HG03159 (cell line): ENCODE measurements around the gene DRD1.
A peak's percentile ranks its signal among the peaks of the same experiment; 100 is the strongest.

Experiments
- ATAC-seq: cut with Tn5 transposase; IDR thresholded peaks from one replicate; pipeline ENCODE4 v1.9.1; 2021; ENCODE audit warnings: mild to moderate bottlenecking, moderate library complexity; ENCODE audit not compliant: unreplicated experiment

Gene DRD1

GRCh38 chr5:175444060-175444904 lies at the start of gene DRD1:
Gene DRD1 (minus strand): TSS chr5:175444182. CDS start chr5:175443099, 1,083 bp downstream.
- ATAC-seq, result no peak

DNA sequence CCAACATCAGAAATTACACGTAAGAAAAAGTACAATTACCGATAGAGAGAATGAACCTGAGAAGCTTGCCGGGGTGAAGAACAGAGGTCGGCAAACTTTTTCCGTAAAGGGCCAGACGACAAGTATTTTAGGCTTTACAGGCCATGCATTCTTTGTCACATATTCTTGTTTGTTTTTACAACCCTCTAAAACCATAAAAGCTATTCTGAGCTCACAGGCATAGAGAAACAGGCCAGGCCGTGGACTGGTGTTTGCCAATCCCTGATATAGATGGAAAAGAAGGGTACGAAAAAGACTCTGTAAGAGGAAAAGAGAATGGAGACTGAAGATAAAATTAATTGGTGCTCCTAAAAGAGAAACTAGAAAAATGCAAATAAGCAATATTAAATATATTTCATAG lies 49.7 kb upstream of the DRD1 start:
- ATAC-seq, result no peak

- no peak for ATAC-seq
Measured at GRCh38 chr5:175493260-175493659, 49.3 kb upstream of the DRD1 start.

DNA sequence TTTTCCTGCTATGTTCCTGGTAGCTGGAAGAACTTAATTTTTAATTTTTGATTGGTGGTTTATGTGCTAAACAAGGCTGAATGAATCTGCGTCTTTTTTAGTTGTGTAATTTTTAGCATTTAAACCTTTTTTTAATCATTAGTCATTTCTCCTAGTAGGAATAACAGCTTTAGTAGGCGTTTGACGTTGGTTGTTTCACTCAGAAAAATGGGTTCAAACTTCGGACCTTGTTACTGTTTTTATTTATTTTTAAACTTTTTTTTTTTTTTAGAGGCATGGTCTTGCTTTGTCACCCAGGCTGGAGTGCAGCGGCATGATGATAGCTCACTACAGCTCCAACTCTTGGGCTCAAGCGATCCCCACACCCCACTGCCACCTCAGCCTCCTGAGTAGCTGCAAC lies 47.2 kb upstream of the DRD1 start:
- ATAC-seq, result no peak

GRCh38 chr5:175489693-175490443 lies 45.9 kb upstream of the DRD1 start:
- ATAC-seq, result no peak

GRCh38 chr5:175487514-175488222 lies 43.7 kb upstream of the DRD1 start:
- ATAC-seq, result no peak

- ATAC-seq, result no peak
Measured at GRCh38 chr5:175485631-175486030, 41.6 kb upstream of the DRD1 start.

GRCh38 chr5:175484829-175485228 lies 40.8 kb upstream of the DRD1 start:
- ATAC-seq, result no peak

GRCh38 chr5:175484322-175484721 lies 40.3 kb upstream of the DRD1 start:
- ATAC-seq, result no peak

DNA sequence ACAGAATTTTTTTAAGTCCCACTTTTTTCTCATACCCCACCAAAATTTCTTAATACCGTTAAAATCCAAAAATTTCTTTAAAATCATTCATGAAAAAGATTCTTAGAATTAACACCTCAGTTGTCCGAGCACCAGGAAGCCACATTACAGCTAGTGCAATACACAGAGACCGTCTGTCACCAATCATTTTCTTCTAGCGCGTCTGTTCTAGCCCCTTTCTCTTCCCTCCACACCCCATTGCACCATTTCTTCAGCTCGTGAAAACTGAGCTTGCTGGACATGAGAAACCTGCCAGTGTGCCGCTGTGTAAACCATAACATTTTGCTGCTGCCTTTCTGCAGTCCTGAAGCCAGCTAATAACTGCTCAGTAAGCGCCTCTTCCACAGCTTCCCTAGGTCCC lies 39.4 kb upstream of the DRD1 start:
- ATAC-seq, result no peak

- ATAC-seq, result peak; percentile 7
Measured at GRCh38 chr5:175479125-175479881, 35.3 kb upstream of the DRD1 start.

DNA sequence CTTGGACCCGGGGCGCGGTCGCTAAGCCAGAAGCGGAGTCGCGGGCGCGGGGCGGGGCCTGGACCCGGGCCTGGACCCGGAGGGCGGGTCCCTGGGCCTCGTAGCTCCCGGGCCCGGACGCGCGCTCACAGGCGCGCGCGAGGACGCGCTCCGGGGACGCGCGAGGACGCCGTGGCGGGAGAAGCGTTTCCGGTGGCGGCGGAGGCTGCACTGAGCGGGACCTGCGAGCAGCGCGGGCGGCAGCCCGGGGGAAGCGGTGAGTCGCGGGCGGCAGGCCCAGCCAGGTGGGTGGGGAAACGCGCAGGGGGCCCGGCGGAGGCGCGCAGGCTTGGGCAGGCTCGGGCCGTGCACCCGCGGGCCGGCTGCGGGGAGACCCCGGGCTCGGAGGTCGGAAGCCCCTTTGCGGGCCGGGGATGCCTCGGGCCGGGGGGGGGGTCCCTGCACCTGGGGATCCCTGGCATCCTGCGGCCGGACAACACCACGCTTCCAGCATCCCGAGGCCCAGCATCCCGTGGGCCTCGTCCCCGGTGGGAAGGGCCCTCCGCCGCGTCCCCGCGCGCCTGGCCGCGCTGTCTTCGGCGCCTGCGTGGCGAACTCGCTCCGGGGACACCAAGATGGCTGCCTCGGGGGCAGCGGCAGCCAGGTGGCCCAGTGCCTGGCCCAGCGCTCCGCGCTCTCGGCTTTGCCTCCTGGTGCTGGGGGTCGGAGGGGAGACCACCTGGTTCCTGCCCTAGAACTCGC lies 34.6 kb upstream of the DRD1 start, which contains the start of gene SFXN1:
SFXN1 (plus strand) TSS at position 177 of the 741 bp plus-strand sequence. CDS start 13,544 bp downstream, outside the sequence.
- ATAC-seq, result peak; percentile 92

DNA sequence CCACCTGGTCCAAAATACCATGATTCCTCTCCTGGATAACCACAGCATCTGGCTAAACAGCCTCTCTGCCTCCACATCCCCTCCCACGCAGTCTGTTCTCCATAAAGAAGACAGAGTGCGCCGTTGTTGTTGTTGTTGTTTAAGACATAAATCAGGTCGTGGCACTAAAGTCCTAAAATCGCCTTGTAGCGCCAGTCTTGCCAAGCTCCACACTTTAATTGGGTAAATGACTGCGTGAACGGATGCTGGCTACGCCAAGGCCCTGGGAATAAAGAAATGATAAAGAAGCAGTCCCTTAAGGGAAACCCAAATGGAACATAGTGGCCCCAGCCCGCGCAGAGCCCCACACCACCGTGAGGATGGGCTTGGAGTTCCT lies 34.0 kb upstream of the DRD1 start:
- no peak for ATAC-seq

- no peak for ATAC-seq
Measured at GRCh38 chr5:175477440-175477839, 33.5 kb upstream of the DRD1 start.

DNA sequence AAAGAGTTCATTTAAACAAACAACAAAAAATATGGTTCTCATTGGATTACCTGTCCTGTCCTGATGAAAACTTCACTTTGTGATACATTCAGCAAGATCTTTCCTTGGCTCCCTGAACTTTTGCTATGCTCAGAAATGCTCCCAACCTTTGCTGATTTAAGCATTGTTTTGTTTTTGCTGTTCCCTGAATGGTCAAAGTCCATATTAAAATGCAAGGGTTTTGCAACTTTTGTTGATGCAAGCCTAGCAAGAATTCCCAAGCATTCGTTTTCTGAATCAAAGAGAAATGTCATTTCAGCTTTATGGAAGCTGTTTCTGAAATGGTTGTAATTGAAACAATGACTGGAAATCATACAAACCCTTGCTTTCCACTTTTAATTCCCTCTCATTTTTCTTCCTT lies 31.3 kb upstream of the DRD1 start:
- ATAC-seq, result no peak

DNA sequence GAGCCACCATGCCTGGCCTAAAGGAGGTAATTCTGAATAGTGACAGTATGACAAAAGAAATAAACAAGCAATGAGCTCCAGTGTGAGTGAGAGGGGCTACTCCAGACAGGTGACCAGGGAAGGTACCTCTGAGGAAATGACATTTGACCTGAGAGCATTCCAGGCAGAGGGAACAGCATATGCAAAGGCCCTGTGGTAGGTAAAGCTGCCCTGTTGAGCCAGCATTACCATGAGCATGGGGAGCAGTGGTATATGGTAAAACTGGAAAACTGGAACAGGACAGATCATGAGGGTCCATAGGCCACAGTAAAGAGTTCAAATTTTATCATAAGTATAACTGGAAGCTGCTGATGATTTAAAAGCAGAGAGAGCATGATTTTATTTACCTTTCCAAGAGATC lies 28.4 kb upstream of the DRD1 start:
- ATAC-seq, result no peak

DNA sequence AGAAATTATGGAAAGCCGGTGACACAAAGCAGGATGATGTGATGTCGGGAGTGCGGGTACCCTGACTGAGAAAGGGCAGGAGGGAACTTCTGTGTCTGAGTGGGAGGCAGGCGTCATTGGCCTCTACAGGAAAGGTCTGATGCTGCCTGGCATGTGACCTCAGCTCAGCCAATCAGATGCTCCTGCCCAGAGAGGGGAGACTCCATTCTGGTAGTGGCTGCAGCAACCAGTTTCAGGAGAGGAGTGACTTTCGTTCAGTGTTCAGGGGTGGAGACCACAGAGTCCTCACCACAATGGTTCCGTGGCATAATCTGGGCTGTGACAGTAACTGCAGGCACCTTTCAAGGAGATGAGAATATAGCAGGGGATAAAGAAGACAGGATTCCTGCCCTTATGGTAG lies 27.6 kb upstream of the DRD1 start:
- no peak for ATAC-seq

DNA sequence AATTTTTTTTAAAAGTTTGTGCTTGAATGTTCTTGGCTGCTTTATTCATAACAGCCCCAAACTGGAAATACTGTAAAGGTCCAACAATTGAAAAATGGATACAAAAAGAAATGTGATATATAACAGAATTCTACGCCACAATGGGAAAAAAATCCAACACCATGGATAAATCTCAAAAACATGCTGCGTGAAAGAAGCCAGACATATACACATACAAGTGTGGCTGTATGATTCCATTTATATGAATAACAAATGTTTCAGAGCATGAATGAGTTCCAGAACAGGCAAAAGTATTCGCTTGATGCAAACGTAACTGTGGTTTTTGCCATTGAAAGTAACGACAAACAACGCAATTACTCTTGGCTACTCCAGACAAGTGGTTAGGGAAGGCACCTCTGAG lies 27.2 kb upstream of the DRD1 start:
- no peak for ATAC-seq

GRCh38 chr5:175470781-175471180 lies 26.8 kb upstream of the DRD1 start:
- no peak for ATAC-seq

DNA sequence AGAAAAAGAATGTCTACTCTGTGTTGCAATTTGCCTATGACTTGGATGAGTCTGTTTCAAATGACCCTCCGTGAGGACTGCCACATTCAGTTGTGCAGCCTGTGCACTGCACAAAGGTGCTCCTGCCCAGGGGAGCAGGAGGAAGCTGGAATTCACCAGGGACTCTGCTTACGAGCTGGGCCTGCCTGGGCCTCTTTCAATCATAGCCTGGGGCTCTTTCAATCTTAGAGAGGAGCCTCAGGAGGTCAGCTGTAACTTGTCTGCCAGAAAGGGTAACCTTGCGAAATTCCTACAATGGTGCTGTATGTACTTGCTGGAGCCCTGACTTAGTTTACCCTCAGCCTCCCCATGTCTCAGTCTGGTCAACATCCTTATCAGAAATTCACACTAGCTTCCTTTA lies 25.9 kb upstream of the DRD1 start:
- no peak for ATAC-seq
